Middle frontal gyrus (tissue), 1 donor: ENCODE results near the gene TBC1D1.
"Not testable (repeated sequence)": the region's sequence is repeated elsewhere in the genome, so short reads cannot be mapped to it uniquely, and the experiment has no call there.

Experiments used
- DNase-seq: peaks from one replicate; pipeline ENCODE4 v3.0.0-alpha.2; 2015; ENCODE audit warnings: low spot score; ENCODE audit errors: extremely low spot score

Gene TBC1D1

DNA sequence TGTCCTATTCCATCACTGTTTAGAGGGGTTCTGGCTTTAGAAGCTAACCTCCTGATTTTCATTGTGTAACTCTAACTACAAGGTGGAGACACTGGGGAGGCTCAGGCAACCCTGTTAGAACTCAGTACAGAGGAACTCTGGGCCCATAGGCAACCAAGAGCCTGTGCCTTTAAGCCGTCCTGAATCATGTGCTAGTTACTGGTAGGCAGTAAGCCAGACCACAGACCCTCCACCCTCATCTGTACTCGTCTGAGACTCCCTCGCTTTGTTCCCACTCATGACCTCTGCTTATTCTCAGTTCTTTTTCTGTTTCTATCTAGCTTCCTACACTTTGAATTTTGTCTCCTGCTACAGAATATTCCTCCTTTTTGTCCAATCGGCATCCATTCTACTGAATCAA is 31.4 kb downstream of the TBC1D1 start:
- no peak for DNase-seq

DNA sequence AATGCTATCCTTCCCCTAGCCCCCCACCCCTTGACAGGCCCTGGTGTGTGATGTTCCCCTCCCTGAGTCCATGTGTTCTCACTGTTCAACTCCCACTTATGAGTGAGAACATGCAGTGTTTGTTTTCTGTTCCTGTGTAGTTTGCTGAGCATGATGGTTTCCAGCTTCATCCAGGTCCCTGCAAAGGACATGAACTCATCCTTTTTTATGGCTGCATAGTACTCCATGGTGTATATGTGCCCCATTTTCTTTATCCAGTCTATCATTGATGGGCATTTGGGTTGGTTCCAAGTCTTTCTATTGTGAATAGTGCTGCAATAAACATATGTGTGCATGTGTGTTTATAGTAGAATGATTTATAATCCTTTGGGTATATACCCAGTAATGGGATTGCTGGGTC is 32.2 kb downstream of the TBC1D1 start:
- DNase-seq, result not testable (repeated sequence)

- no peak for DNase-seq
Observed at GRCh38 chr4:37924946-37925345, 34.1 kb downstream of the TBC1D1 start.

GRCh38 chr4:37927434-37927833 is 36.5 kb downstream of the TBC1D1 start:
- DNase-seq, result no peak

- no peak for DNase-seq
Observed at GRCh38 chr4:37928426-37929416, 37.8 kb downstream of the TBC1D1 start.

- DNase-seq, result no peak
Observed at GRCh38 chr4:37934096-37934495, 43.2 kb downstream of the TBC1D1 start.

DNA sequence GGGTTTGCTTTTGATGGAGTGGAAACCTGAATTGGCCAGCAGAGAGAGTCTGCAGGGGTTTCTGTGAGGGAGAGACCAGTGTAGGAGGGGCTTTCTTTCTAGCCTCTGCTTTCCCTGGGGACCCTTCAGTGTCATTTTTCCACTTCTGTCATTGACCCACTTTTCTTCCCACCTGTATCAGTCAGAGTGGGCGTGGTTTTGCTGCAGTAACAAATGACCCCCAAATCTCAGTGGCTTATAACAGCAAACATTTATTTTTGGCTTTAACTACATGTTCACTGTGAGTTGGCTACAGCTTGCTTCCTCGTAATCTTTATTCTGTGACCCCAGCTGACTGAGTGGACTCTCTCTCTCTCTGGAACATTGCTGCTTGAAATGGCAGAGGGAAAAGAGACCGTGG is 43.7 kb downstream of the TBC1D1 start:
- DNase-seq, result no peak

DNA sequence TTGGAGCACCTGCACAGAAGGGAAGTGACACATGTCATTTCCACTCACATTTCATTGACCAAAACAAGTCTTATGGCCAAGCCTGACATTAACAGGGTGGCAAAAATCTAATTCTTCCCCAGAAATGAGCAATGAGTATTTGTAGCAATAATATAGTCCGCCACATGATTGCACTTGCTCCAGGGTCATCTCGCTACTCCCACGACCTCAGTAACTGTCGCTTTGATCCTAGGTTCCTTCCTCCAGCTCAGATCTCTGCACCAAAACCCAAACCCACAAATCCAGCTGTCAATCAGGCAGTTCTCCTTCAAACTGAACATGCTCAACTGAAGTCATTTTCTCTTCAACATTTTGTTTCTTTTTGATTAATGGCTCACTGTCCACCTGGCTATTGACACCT is 44.1 kb downstream of the TBC1D1 start:
- DNase-seq, result no peak

GRCh38 chr4:37936889-37937498 is 46.1 kb downstream of the TBC1D1 start:
- no peak for DNase-seq

DNA sequence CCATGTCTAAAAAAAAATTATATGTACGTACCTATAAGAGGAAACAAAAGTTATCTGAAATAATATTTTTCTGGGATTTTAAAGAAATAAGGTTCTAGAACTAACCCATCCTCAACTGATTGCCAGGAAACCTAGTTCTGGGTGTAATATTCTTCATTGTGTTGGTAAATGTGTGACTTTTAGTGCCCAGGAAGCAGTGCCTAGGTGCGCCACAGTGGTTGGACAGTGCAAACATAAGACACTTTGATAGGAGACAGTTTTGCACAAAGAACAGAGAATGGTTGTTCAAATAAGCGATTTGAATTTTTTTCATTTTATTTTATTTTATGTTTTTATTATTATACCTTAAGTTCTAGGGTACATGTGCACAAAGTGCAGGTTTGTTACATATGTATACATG is 47.3 kb downstream of the TBC1D1 start:
- no peak for DNase-seq

GRCh38 chr4:37946503-37947179 is 55.8 kb downstream of the TBC1D1 start:
- DNase-seq, result no peak

- DNase-seq, result no peak
Observed at GRCh38 chr4:37948542-37948941, 57.7 kb downstream of the TBC1D1 start.

GRCh38 chr4:37949636-37950426 is 58.9 kb downstream of the TBC1D1 start:
- no peak for DNase-seq

GRCh38 chr4:37951461-37952352 is 60.8 kb downstream of the TBC1D1 start:
- DNase-seq, result no peak

DNA sequence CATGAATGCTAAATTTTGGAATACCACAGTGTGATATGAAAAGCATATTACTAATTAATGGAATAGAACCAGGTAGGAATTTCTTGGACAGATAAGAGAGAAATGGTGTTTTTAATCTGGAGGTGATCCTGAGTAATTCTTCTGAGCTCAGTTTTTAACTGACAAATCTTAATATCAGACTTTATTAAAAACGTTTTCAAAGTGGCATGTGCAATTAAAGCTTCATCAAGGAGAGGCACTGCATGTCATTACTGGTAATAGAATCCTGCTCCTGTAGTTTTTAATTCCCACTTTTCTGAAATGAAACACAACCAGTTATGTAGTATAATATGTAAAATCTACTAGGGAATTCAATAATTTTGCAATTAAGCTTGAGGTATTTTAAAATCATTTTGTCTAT is 62.3 kb downstream of the TBC1D1 start:
- no peak for DNase-seq

GRCh38 chr4:37953620-37954293 is 62.9 kb downstream of the TBC1D1 start:
- DNase-seq, result no peak

GRCh38 chr4:37956941-37957340 is 66.1 kb downstream of the TBC1D1 start:
- DNase-seq, result no peak

DNA sequence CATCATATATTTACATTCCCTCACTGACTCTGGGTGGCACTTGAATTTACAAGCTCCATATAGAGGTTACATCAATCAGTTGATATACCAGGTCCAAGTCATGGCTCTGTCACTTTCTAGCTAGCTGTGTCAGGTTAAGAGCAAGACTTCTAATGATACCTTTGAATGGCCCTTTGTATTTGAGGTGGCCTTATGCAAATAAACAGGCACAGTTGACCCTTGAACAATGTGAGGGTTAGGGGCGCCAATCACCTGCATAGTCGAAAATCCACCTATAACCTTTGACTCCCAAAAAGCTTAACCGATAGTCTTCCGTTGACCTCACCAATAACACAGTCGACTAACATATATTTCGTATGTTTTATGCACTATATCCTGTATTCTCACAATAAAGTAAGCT is 68.0 kb downstream of the TBC1D1 start:
- no peak for DNase-seq

- no peak for DNase-seq
Observed at GRCh38 chr4:37960098-37960497, 69.2 kb downstream of the TBC1D1 start, which contains the start of gene PTTG2. TSS of gene PTTG2 (plus strand) at chr4:37960398. CDS start at chr4:37960435, 37 bp downstream.
